RCC 7860 (cell line): ENCODE measurements around the gene UBE2QL1.

Experiments used
- DNase-seq: peaks from one replicate; pipeline ENCODE4 v3.0.0-alpha.2; 2015; ENCODE audit warnings: low spot score
- FAIRE-seq: peaks from 2 replicates; lab custom pipeline; 2012; peaks lifted over from hg19 to GRCh38; lab: Jason Lieb, UNC

UBE2QL1 gene

DNA sequence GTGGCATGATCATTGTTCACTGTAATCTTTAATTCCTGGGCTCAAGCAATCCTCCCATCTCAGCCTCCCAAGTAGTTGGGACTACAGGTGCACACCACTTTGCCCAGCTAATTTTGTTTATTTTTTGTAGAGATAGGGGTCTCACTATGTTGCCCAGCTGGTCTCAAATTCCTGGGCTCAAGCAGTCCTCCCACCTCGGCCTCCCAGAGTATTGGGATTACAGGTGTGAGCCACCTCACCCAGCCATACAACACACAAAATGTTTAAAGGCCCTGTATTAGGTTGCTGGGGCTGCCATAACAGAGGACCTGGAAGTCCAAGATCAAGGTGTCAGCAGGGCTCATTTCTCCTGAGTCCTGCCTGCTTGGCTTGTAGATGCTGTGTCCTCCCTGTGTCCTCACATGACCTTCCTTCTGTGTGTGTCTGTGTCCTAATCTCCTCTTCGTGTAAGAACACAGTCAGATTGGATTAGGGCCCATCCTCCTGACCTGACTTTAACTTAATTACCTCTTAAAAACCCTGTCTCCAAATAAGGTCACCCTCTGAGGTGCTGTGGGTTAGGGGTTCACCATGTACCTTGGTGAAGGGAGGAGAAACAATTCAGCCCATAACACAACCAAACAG is 5.4 kb downstream of the UBE2QL1 start:
- DNase-seq (no peak), FAIRE-seq (no peak)

DNA sequence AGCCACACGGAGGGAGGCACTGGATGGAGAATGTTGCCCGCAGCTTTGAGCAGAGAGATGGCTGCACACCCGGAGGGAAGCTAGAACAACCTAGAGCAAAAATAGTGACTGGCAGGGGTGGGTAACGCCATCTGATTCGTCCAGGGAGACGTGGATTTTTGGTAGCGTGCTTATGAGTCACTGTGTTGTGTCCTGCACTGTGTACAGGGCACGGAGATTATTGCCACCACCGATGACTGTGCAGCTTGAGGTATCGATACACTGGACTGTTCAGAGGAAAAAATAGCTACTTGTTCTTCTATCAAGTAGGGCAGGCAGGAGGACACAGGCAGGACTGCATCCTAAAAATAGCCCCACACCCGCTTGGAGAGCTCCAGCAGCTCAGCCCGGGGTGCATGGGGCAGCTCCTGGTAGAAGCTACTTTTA is 6.0 kb downstream of the UBE2QL1 start:
- no peak for DNase-seq
- FAIRE-seq, result no peak

DNA sequence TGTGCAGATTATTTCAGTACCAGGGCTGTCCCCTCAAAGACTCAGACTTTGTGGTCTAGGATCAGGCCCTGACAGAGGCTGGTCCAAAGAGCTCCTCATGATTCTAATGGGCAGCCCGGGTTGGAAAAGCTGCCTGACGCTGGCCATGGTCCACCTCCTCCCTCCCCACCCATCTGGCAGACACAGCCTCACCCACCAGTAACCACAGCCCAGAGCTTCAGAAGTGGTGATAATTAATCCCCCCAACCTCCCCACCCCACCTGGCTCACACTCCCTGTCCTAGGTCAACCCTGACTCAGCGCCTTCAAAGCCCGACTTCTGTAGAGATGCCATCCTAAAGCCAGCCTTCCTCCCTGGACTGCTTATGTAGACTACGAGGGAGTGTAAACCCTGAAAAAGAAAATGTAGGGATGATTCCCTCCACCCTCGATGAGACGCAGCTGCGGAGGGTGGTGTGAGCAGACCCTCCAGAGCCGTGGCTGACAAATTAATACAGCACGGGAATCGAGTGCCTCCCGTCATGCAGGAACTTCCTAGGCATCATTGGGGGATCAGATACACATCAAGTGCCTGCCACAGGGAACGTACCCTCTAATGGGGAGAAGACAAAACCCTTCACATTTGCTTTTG is 7.0 kb downstream of the UBE2QL1 start:
- no peak for DNase-seq
- FAIRE-seq, result no peak

DNA sequence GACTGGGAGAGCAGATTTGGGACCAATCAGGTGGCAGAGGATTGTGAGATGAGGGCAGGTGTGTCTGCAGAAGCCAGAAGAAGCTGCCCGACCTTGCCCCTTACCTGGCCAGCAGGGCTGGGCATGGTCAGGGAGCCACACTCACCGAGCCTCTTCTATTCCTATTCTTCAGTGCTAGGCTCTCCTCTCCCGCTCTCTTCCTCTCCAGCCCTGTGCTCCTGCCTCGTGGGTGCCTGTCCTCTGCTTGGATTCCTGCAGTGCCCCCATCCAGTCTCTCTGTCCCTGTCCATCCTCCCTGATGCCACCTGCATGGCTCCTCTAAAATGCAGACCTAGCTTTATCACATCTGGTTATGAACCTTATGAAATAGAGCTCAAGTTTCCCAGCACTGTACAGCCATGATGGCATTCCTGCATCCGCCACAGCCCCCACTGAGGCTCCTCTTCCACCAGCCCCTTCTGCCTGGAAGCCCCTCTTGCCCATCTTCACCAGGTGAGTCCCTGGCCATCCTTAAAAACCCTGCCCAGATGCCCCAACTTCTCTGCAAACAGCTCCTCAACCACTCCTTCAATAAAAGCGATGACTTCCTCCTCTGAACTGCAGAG is 8.2 kb downstream of the UBE2QL1 start:
- DNase-seq (no peak), FAIRE-seq (no peak)

DNA sequence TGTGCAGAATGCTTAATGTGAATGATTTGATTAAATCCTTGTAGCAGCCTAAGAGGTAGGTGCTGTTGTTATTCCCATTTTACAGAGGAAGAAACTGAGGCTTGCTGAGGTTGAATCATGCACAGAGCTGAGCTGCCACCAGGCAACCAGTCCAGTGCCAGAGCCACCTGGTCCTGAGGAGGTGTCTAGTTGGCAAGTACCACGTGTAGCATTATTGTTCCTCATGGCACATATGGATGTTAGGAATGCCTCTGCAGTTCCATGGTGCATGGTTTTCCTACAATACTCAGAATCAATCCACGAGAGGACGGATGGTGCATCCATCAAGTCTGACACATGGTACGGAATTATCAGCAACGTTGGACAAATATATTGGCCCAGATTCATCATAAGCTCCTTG is 8.9 kb downstream of the UBE2QL1 start:
- FAIRE-seq, result no peak
- no peak for DNase-seq

DNA sequence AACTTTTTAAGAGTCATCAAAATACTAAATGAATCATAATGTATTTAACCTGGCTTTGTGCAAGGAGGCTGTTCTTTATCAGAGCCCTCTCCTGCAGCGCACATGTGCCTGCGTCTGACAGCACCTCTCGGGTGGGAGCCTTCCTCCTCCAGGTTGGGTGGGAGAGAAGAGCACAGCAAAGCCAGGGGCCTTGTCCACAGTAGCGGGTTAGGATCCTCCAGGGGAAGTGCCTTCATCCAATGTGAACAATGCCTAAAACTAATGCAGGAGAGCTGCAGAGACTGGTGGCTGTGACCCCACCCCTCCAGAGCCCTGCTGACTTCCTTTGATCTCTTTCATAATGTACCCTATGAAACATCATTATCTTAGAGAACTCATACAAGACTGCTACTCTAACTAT is 10.2 kb downstream of the UBE2QL1 start:
- FAIRE-seq (no peak), DNase-seq (no peak)

DNA sequence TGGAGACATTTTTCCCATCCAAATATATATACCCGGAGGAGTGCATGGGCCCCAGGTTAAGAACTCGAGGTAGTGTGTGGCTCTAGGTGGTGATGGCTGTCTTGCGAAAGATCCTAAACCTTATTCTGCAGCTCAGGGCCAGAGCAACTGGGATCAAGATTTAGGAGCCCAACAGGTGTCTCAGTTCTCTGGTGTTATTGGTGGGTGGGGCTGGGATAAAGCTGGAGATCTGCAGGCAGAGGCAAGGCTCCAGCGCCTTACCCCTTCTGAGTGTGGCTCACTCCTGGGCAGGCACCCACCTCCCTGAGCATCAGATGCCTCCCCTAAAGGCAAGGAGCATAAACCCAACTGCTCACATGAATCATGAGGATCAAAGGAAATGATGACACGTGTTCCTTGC is 11.2 kb downstream of the UBE2QL1 start:
- FAIRE-seq (no peak), DNase-seq (no peak)

DNA sequence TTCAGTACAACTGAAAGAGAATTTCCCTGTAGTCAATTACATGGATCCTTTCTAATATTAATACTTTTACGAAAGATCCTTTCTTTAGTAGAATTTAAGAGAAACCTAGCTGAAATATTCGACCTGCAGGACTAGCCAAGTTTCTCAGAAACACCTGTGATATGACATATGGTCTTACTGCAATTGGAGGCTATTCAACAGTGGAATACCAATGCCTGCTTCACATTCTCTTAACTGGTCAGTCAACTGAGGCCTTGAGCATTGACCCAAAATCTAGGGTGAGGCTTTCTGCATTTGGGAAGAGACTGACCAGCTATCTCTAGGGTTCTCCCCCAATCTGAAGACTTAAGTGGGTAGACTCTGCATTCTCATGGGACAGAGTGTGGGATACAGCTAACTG is 12.3 kb downstream of the UBE2QL1 start:
- no peak for DNase-seq

DNA sequence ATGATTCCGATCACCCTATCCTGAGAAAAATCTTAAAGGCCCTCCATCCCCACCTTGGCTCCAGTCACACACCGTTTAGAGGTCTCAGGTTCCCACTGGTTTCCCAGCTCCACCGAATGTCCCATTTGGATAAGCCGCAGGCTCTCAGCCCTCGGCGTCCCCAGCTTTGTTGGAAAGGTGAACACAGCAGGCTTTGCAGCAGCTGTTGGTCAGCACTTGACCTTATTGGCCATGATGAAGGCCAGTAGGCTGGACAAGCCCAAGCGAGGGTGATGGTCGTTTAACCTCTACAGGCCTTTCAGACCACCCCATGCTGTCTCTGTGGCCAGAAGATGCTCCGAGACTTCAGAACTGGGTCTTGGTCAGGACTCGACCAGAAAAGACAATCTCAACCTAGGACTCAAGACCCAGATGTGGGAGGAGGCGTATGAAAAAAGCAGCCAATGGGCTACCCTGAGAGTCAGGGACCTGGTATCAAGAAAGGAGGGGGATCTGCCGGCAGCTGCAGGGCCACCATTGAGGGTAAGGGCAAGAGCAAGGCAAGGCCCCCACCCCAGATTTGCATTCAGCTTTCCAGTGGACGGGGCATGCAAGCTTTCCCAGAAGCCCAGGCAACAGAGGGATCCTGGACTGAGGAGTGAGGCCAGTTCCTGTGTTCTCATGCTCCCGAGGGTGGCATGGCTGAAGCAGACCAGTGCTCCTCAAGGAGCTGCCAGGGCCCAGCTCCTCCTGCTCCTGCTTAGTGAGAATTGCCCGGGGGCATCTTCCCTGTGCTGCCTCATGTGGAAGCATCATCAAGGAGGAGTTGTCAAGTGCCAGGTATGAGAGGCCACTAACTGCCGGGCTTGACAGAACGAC is 13.4 kb downstream of the UBE2QL1 start:
- DNase-seq, result no peak
- no peak for FAIRE-seq

More for the DNA sequence above, 12.3 kb downstream of the UBE2QL1 start:
- FAIRE-seq, result no peak

DNA sequence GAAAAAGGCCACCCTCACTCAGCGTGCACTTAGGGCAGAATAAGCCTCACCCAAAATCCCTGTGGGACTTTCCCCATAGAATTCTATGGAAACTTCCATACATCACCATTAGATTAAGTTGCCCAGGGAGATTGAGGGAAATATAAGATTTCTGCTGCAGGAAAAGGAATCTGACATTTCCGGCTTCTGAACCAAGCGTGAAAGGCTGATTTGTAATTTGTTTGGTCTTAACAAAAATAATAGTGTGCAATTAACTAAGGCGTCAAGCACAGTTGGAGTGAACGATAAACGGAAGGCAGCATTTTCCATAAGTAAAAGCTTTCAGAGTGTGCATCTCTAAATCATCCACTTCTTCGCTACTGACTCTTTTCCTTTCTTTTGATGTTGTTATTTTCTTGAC is 14.0 kb downstream of the UBE2QL1 start:
- FAIRE-seq, result no peak
- DNase-seq, result no peak

DNA sequence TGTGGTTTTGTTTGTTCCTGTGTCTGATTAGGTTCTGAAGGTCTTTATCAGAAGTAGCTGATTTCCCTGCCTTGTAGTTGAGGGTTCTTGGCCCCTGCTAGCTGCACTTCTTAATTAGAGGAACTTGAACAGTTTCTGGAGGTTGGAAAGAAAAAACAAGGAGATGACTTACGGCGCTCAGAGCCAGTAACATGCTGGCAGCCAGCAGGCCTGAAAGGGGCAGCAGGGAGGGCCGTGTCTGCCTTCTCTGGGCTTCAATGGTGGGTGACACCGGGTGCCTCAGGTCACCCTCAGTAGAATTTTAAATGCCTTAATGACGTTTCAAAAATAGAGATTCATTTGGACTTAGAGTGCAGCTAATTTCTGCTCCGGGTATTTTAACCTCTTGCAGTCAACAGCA is 15.8 kb downstream of the UBE2QL1 start:
- FAIRE-seq, result no peak

DNA sequence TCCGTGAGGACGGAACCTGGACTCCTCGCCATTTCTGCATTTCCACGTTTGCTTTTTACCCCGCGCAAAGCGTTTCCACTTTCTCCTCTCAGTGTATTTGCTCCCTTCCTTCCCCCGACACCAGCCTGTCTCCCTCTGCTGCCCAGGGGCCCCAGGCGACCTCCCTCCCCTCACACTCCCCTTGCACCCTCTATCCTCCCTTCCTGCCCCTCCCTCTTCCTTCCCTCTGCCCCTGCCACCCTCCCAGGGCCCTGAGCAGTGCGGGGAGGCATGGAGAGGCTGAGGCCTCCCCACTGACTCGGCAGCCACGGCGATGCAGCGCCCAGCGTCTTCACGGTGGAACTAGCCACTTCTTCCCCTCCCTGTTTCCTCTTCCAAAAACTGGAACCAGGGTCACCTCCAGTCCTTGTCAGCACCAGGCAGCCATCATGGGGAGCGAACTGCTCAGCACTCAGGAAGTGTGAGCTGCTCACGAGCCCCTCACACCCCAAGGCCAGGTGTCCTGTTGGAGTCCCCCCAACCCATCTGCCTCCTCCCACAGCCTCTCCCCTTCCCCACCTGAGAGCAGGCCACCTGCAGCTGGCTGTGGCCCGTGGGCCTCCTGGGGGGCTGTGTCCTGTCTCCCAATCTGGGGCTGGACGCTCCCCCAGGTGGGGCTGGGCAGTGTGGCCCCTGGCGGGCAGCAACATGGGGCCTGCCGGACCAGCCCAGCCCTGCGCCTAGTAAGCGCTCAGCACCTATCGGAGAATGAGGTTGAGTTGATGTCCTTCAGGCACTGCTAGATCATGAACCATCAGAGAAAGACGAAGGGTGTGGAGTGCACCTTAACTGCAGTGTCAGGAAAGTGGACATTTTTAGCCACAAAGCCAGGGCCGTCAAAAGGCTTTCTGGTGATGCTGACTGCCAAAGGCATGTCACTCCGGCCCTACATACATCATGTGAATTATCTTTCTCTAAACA is 17.5 kb downstream of the UBE2QL1 start:
- no peak for DNase-seq
- FAIRE-seq, result no peak

More for the DNA sequence above, 15.8 kb downstream of the UBE2QL1 start:
- DNase-seq, result no peak

DNA sequence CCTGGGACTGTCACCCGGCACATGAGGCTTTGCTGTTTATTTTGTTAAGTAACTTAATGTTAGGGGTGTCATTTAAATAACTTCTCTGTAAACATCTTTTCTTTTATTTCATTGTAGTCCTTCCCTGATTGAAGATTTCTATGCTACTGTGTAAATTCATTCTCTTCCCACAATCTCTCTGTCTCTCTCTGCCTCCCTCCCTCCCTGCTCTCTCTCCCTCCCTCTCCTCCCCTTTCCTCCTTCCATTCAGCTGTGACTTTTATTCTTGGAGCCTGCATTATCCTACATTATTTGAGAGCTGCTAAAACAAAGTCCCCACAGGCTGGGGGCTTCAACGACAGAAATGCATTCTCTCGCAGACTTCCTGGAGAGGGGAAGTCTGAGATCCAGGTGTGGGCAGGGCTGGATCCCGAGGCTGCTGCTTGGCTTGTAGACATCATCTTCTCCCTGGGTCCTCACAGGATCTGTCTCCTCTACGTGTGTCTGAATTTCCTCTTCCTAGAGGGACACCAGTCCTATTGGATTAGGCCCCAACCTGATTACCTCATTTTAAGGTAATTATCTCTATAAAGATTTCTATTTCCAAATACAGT is 18.4 kb downstream of the UBE2QL1 start:
- DNase-seq, result no peak
- no peak for FAIRE-seq

DNA sequence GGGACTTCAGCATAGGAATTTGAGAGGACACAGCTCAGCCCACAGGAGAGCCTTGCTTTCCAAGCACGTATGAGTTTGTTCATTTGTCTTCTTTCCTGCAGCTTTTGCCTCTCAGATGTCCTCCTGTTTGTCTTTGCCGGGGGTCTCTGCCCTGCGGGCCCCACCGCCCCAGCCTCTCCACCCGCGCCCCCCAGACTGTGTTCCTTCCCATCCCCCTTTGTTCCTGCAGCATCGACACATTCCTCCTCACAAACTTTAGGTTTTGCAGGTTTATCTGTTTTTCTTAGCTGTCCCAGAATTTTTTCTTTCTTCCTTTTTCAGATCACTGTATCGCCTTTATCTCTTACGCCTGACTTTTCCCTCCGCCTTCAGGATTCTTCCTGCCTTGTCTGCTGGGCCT is 18.9 kb downstream of the UBE2QL1 start:
- DNase-seq, result no peak
- no peak for FAIRE-seq

DNA sequence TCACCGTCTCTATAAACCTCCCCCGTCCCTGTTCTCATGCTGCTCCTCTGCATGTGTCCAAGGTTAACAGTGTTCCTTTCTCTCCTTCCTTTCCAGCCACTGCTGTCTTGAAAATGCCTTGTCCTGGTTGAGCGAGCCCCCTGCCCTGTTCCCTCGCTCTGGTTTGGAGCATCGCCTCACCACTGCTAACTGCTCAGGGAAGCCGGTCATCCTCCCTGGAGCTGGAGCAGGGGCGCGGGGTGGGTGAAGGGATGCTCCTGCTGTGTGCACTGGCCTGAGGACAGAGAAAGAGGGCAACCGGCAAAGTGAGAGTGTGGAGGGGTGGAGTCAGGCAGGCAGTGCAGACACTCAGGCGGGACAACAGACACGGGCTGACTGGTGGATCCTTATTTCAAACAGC is 19.4 kb downstream of the UBE2QL1 start:
- no peak for DNase-seq
- FAIRE-seq, result no peak

DNA sequence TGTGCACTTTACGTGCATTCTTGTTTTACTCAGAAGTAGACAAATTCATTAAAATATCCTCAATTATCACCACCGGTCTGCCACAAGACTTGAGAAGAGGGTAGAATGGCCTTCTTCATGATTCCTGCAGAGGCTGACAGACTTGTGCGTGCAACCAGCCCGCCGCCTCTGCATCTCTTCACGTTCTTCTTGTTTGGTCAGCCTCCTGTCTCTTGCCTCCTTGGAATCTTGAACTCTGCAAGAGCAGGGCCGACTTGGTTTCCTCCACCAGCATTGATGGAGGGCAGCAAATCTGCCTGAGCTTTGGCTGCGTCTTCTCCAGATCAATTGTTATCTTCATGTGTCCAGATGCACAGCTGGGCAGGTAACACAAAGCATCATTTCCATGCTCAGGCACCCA is 20.2 kb downstream of the UBE2QL1 start:
- DNase-seq (no peak), FAIRE-seq (no peak)

DNA sequence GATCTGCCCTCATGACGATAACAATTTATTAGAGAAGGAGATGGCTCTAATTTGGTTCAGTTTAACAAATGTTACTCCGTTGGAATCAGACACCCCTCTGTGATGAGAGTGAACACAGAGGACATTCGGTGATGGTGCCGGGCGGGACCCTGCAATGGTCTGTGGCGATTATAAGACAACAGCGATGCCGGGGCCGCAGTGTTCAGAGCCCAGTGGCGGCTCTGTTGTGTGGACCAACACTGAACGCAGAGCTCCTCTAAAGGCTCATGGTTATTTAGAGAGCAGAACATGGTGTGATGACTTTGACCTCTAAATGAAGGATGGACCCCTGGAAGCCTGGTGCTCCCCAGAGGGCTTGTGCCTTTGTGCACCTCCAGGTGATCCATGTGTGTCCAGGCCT is 21.2 kb downstream of the UBE2QL1 start:
- FAIRE-seq, result no peak
- no peak for DNase-seq

DNA sequence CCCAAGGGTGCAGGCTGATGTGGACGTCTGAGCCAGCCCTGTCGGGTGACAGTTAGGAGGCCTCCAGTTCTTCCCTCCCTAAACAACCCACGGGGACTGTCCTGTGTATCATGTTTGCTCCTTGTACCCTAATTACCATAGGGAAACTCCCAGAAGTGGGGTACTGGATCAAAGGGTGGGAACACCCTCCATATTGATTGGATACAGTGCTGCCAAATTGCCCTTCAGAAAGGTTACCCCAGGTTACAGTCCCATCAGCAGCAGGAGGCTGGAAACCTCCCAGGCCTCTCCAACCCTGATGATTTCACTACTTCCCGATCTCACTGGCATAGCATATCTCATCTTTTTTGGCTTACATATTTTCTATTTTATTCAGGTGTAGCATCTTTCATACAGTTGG is 22.0 kb downstream of the UBE2QL1 start:
- no peak for DNase-seq
- no peak for FAIRE-seq

DNA sequence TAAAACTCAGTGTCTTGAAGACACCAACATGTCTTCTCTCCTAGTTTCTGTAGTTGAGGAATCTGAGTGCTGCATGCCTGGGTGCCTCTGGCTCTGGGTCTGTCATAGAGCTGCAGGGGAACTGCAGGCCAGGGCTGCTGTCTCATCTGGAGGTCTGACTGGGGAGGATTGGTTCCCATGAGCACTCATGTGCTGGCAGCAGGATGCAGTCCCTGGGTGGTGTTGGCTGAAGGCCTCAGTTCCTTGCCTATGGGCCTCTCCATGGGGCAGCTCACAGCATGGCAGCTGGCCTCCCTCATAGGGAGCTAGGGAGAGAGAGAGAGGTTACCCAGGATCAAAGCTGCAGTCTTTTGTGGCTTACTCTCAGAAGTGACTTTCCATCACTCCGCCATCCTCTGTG is 22.6 kb downstream of the UBE2QL1 start:
- FAIRE-seq (no peak), DNase-seq (no peak)

DNA sequence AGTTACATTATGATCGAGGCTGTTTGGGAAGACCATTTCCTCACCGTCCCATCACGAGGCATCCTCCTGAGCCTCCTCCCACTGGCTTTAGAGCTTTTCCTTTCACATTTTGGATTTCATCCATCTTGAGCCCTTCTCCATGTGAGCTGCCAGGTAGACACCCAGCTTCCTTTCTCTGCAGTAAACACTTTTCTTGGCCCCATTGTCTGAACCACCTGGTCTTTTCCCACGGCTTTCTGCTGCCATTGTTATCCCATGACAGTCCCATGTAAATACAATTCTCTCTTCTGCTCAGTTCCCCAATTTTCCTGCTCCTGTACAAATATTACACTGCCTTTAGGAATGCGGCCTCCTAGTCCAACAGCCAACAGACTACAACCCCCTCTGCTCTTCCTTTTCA is 24.1 kb downstream of the UBE2QL1 start:
- DNase-seq (no peak), FAIRE-seq (no peak)
